Right atrium auricular region (tissue), 2 donors: ENCODE results near the gene KRTAP10-2. TPM values are rescaled to one million over a fixed set of nuclear protein-coding genes. Genes with fewer than 3 reads are reported as not detected.
A peak's percentile ranks its signal among the peaks of the same experiment; 100 is the strongest.

Experiments
- DNase-seq: peaks from one replicate; pipeline ENCODE4 v3.0.0-alpha.2; 2019; ENCODE audit warnings: low spot score
- H3K27ac ChIP-seq, 2 donors: fragments of 200-600 bp; sonication (generic); 1 replicate in 1 of 2; 2 replicates in 1 of 2; pipeline ENCODE4 v1.5.1; 2016 to 2019
- H3K27me3 ChIP-seq, 2 donors: fragments of 200-600 bp; sonication (generic); one replicate each; pipeline versions ENCODE4 v1.5.1 to v1.6.0; 2017 to 2019
- H3K36me3 ChIP-seq: fragments of 200-600 bp; sonication (generic); one replicate; pipeline ENCODE4 v1.5.1; 2016
- H3K4me1 ChIP-seq, 2 donors: fragments of 200-600 bp; sonication (generic); one replicate each; pipeline versions ENCODE4 v1.5.1 to v1.6.0; 2017 to 2019
- H3K4me3 ChIP-seq, 2 donors: fragments of 200-600 bp; sonication (generic); 1 replicate in 1 of 2; 2 replicates in 1 of 2; pipeline ENCODE4 v1.5.1; 2017 to 2019; ENCODE audit warnings: mild to moderate bottlenecking in 1 of 2, moderate library complexity in 1 of 2
- H3K9me3 ChIP-seq, 2 donors: fragments of 200-600 bp; sonication (generic); one replicate each; pipeline ENCODE4 v1.5.1; 2019
- CTCF ChIP-seq, 2 donors: fragments of 200-600 bp; sonication (generic); IDR thresholded peaks; one replicate each; pipeline ENCODE4 v1.5.1; 2019; ENCODE audit warnings: antibody characterized with exemption in 2 of 2
- total RNA-seq, 2 donors: library from RNA; depleted of rRNA; stranded (reverse); fragments of >200 nt; gene quantifications; one replicate each; pipeline ENCODE4 v1.1.0, GENCODE V29; 2016

Gene KRTAP10-2
- total RNA-seq, 2 donors from 2014 or later: not detected

DNA sequence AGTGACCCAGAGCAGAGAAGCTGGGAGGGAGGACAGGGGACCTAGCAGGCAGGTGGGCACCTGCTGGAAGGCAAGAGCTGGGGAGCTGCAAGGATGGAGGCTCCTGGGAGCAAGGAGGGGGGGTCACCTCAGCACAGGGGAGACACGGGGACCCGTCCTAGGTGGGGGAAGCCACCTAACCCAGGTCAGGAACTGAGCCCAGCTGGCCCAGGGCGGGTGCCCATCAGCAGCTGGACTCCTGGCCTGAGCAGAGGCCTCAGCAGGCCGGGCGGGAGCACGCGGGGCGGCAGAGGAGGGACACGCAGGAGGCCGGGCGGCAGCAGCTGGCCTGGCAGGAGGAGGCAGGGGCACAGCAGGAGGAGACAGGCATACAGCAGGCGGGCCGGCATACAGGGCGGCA lies 12.3 kb downstream of the KRTAP10-2 start:
- Histone ChIP-seq H3K4me3 (no peak overlapping the region), H3K27me3 (no peaks in the 10 kb centered on the region), H3K27ac (no peak overlapping the region), H3K9me3 (peaks cover 0 to 5% of the 10 kb centered on the region in 2 donors), H3K4me1 (no peaks in the 10 kb centered on the region), H3K36me3 (no peaks in the 10 kb centered on the region)
- DNase-seq: no peak
- no peak for TF ChIP-seq CTCF (IDR thresholded peaks at IDR 0.05)

- no peak overlapping the region for H3K27ac ChIP-seq
- no peaks in the 10 kb centered on the region for H3K36me3 ChIP-seq
- TF ChIP-seq CTCF (IDR thresholded peaks at IDR 0.05): no peak
- H3K9me3 ChIP-seq: peaks cover 0 to 5% of the 10 kb centered on the region in 2 donors
- H3K4me1 ChIP-seq: no peaks in the 10 kb centered on the region
- peak; percentile 55 for DNase-seq
- H3K4me3 ChIP-seq: no peak overlapping the region
- no peaks in the 10 kb centered on the region for H3K27me3 ChIP-seq
These were observed 13.1 kb downstream of the KRTAP10-2 start for GRCh38 chr21:44537930-44538911.

GRCh38 chr21:44535963-44536362 lies 15.3 kb downstream of the KRTAP10-2 start:
- Histone ChIP-seq H3K9me3 (no peaks in the 10 kb centered on the region), H3K27ac (no peak overlapping the region), H3K4me1 (no peaks in the 10 kb centered on the region), H3K27me3 (no peaks in the 10 kb centered on the region), H3K36me3 (no peaks in the 10 kb centered on the region), H3K4me3 (no peak overlapping the region)
- no peak for TF ChIP-seq CTCF (IDR thresholded peaks at IDR 0.05)
- no peak for DNase-seq

DNA sequence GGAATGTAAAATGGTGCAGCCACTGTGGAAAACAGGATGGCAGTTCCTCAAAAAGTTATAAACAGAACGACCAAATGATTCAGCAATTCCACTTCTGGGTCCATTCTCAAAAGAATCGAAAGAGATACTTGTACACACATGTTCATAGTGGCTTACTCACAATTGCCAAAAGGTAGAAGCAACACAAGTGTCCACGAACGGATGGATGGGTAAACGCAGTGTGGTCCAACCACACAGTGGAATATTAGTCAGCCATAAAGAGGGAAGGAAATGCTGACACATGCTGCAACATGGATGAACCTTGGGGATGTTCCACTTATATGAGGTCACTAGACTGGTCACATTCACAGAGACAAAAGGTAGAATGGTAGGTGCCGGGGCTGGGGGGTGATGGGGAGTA lies 16.6 kb downstream of the KRTAP10-2 start:
- H3K27ac ChIP-seq: no peak overlapping the region
- DNase-seq: no peak
- H3K4me1 ChIP-seq: no peaks in the 10 kb centered on the region
- no peak overlapping the region for H3K4me3 ChIP-seq
- no peak for TF ChIP-seq CTCF (IDR thresholded peaks at IDR 0.05)
- H3K27me3 ChIP-seq: no peaks in the 10 kb centered on the region
- no peaks in the 10 kb centered on the region for H3K36me3 ChIP-seq
- no peaks in the 10 kb centered on the region for H3K9me3 ChIP-seq

- H3K27me3 ChIP-seq: no peaks in the 10 kb centered on the region
- no peak overlapping the region for H3K4me3 ChIP-seq
- H3K36me3 ChIP-seq: no peaks in the 10 kb centered on the region
- DNase-seq: no peak
- H3K4me1 ChIP-seq: no peaks in the 10 kb centered on the region
- no peaks in the 10 kb centered on the region for H3K9me3 ChIP-seq
- no peak for TF ChIP-seq CTCF (IDR thresholded peaks at IDR 0.05)
- no peak overlapping the region for H3K27ac ChIP-seq
These were observed 17.2 kb downstream of the KRTAP10-2 start for GRCh38 chr21:44533891-44534627.
